Ascending aorta (tissue), 2 donors: Measurements from ENCODE around the gene SCG5. TPM values are rescaled to one million over a fixed set of nuclear protein-coding genes. Genes with fewer than 3 reads are reported as not detected.

Experiments
- DNase-seq, 2 donors: peaks; one replicate each; pipeline ENCODE4 v3.0.0-alpha.2; 2019; ENCODE audit warnings: low spot score in 2 of 2
- H3K27ac ChIP-seq, 2 donors: fragments of 200-600 bp; sonication (generic); one replicate each; pipeline ENCODE4 v1.5.1; 2016 to 2017; ENCODE audit warnings: mild to moderate bottlenecking in 1 of 2
- H3K27me3 ChIP-seq: fragments of 200-600 bp; sonication (generic); one replicate; pipeline ENCODE4 v1.5.1; 2017
- H3K36me3 ChIP-seq, 2 donors: fragments of 200-600 bp; sonication (generic); one replicate each; pipeline ENCODE4 v1.5.1; 2016
- H3K4me1 ChIP-seq, 2 donors: fragments of 200-600 bp; sonication (generic); one replicate each; pipeline ENCODE4 v1.5.1; 2016 to 2017; ENCODE audit warnings: mild to moderate bottlenecking in 1 of 2
- H3K4me3 ChIP-seq, 2 donors: fragments of 200-600 bp; sonication (generic); one replicate each; pipeline ENCODE4 v1.5.1; 2016 to 2017; ENCODE audit warnings: mild to moderate bottlenecking in 1 of 2
- H3K9me3 ChIP-seq, 2 donors: fragments of 200-600 bp; sonication (generic); one replicate each; pipeline ENCODE4 v1.5.1; 2016
- CTCF ChIP-seq, 3 experiments: fragments of 200-600 bp in 2 of 3; fragments of 450-650 bp in 1 of 3; sonication (generic) in 2 of 3; IDR thresholded peaks; one replicate each; pipeline ENCODE4 v1.5.1; 2016 to 2019; ENCODE audit warnings: antibody characterized with exemption in 3 of 3, mild to moderate bottlenecking in 1 of 3, moderate library complexity in 1 of 3
- intact Hi-C: fragments of 100-400 bp; cut with DNase I; formaldehyde crosslinking; loops from one replicate; pipeline ENCODE4 v1.15.1; 2023
- total RNA-seq: library from RNA; depleted of rRNA; stranded (reverse); fragments of >200 nt; gene quantifications from one replicate; pipeline ENCODE4 v1.1.0, GENCODE V29; 2016

Gene SCG5
- total RNA-seq, 1 donor from 2014 or later: not detected

GRCh38 chr15:32682977-32683630, 41.6 kb downstream of the SCG5 start:
- no peak overlapping the region for H3K4me3 ChIP-seq
- DNase-seq: no peak
- no peaks in the 10 kb centered on the region for H3K27me3 ChIP-seq
- H3K4me1 ChIP-seq: peaks cover 0 to 5% of the 10 kb centered on the region in 2 donors
- intact Hi-C loops: no loop called here
- H3K9me3 ChIP-seq: no peaks in the 10 kb centered on the region
- H3K27ac ChIP-seq: no peak overlapping the region
- no peaks in the 10 kb centered on the region for H3K36me3 ChIP-seq
- TF ChIP-seq CTCF (IDR thresholded peaks at IDR 0.05): no peak

- Histone ChIP-seq H3K36me3 (no peaks in the 10 kb centered on the region), H3K4me1 (peaks cover 0 to 5% of the 10 kb centered on the region in 2 donors), H3K27ac (no peak overlapping the region), H3K9me3 (no peaks in the 10 kb centered on the region), H3K4me3 (no peak overlapping the region), H3K27me3 (no peaks in the 10 kb centered on the region)
- intact Hi-C loops: no loop called here
- no peak for DNase-seq
- no peak for TF ChIP-seq CTCF (IDR thresholded peaks at IDR 0.05)
Measured at GRCh38 chr15:32683906-32684584, 42.5 kb downstream of the SCG5 start.

GRCh38 chr15:32685576-32685975, 44.1 kb downstream of the SCG5 start:
- intact Hi-C loops: no loop called here
- Histone ChIP-seq H3K36me3 (no peaks in the 10 kb centered on the region), H3K27ac (no peak overlapping the region), H3K4me1 (peaks cover 0 to 5% of the 10 kb centered on the region in 2 donors), H3K9me3 (no peaks in the 10 kb centered on the region), H3K4me3 (no peak overlapping the region), H3K27me3 (no peaks in the 10 kb centered on the region)
- TF ChIP-seq CTCF (IDR thresholded peaks at IDR 0.05): no peak
- DNase-seq: no peak

- TF ChIP-seq CTCF (IDR thresholded peaks at IDR 0.05): no peak
Measured at GRCh38 chr15:32687556-32687955, 46.0 kb downstream of the SCG5 start.

GRCh38 chr15:32688151-32688639, 46.7 kb downstream of the SCG5 start:
- H3K27me3 ChIP-seq: no peaks in the 10 kb centered on the region
- DNase-seq: no peak
- H3K27ac ChIP-seq: no peak overlapping the region
- intact Hi-C loops: no loop called here
- no peaks in the 10 kb centered on the region for H3K36me3 ChIP-seq
- no peaks in the 10 kb centered on the region for H3K9me3 ChIP-seq
- no peak overlapping the region for H3K4me3 ChIP-seq
- TF ChIP-seq CTCF (IDR thresholded peaks at IDR 0.05): no peak
- H3K4me1 ChIP-seq: no peaks in the 10 kb centered on the region

More at GRCh38 chr15:32687556-32687955, 46.0 kb downstream of the SCG5 start:
- Histone ChIP-seq H3K9me3 (no peaks in the 10 kb centered on the region), H3K27ac (no peak overlapping the region), H3K4me3 (no peak overlapping the region), H3K4me1 (no peaks in the 10 kb centered on the region), H3K27me3 (no peaks in the 10 kb centered on the region), H3K36me3 (no peaks in the 10 kb centered on the region)
- DNase-seq: no peak
- intact Hi-C loops: no loop called here
